Activated CD4-positive, alpha-beta T cell treated with anti-CD3 and anti-CD28 coated beads, Interleukin-2, amount 50 U/mL, for 24 hours (primary cell): ENCODE data around the gene ZXDC.

ENCODE experiments used
- DNase-seq, 2 donors: peaks; one replicate each; pipeline ENCODE4 v3.0.0-alpha.2; 2020; ENCODE audit warnings: low read depth in 1 of 2, low spot score in 1 of 2

The ZXDC gene

DNA sequence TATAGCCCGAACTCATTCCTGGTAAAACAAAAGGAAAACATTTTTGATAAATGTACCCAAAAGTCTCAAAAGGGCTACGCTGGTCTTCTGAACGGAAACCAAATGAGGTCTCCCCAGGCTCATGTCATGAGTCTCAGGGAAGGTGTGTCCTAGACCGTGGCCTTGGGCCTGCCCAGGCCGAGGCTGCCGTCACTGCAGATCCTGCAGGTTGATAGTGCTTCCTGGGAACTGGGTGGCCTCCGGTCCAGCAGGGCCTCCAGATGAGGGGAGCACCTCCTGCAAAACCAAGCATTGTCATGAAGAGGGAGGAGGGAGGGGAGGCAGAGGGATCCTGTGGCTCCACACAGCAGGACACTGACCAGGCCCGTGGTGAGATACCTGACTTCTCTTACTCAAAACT, 37.5 kb downstream of the ZXDC start:
- no peak for DNase-seq

DNA sequence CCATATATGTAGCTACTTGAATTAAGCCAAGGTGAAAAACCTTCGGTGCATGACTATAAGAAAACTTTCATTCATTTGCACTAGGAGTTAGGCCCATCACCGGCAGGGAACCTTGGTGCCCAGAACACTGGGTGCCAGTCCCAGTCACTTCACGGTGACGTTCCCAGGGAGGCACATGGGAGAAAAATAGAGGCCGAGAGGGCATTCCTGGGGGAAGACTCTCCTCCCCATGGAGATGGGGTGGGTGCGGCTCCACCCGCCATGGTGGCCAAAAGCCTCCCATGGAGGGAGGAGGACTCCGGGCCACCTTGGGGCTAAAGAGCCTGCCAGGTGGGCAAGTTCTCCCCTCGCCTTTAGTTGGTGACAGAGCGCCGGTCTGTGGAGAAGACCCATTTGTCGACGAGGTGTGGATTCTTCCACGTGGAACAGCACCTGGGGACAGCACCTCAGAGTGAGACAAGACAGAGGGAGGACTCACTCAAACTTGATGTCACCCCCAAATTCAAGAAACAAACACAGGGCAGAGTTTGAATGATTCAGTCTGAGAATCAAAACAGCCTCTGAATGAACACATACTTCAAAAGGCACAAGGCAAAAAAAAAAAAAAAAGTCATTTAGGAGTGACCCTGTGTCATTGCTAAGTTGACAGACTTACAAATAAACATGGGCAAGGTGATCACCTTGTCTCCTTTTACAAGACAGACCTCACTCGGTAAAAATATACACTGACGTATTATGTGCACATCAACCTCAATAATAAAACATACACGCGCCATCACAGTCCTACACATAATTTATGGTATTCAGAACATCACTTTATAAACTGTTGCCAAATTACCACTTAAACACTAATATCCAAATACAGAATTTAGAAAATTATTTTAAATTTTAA, 38.6 kb downstream of the ZXDC start:
- DNase-seq, result no peak

DNA sequence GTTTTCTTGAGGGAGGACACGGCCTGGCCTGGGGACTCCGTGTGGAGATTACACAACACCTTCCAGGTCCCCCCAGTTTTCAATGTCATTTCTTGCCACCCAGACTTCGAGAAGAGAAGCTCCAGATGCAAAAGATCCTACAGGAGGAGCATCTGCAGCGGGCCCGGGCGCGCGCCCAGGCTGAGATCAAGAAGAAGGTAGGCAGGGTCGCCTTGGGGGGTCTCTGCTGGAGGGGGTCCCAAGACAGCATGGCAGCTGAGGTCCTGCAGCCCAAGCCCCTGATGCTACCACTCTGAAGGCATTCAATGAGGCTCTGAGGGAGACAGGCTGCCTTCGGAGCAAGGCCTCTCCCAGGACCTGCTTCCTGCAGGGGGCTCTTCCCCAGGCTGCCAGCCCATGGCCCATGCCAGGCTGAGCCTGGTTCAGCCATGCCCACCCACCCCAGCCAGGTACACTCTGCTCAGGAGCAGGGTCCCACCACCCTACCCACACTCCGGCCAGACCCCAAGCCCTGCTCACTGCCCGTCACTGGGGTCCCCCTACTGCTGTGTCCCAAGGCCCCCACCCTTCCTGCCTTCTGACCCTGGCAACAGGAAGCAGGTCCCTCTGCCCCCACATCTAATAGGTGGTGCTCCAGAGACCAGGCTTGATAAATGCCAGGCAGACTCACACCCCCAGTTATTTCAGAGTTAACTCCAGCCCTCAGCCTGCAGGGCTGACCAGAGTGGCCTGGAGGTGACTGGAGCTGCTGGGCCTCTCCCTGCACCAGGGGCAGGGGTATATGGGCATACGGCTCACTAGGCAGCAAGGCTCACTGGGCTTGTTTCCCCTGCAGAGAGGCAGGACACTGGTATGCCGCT, 40.0 kb downstream of the ZXDC start:
- DNase-seq, result no peak

DNA sequence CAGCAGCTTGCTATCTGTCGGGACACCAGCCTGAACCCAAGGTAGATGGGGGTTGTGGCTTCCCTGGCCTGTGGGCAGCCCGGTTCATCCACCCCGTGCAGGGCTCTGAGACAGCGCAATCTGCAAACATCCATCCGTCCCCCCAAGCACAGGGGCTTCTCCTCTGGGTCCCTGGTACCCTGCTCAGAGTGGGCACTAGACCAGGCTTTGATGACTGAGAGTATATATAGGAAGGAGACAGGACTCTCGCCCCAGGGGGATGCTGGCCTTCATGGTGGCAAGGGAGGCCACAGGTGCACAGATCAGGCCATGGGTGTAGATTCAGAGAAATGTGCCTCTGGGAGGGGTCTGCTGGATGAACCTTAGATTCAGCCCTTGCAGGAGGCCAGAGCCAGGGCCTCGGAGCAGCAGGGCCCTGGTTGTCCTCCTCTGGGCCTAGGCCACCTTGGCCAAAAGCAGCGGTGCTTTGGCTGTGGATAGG, 40.7 kb downstream of the ZXDC start:
- DNase-seq, result no peak

DNA sequence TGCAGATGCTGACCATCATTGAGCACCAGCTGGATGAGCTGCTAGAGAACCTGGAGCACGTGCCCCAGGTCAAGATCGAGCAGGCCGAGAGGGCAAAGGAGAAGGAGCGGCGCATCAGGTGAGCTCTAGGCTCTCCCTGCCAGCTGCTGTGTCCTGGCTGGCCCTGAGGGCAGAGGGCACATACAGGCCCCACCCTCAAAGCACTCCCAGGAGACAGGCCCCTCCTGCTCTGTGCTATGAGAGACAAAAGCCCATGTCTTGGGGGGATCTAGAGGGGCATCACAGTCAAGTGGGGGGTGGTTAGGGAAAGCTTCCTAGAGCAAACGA, 41.5 kb downstream of the ZXDC start:
- DNase-seq, result no peak

DNA sequence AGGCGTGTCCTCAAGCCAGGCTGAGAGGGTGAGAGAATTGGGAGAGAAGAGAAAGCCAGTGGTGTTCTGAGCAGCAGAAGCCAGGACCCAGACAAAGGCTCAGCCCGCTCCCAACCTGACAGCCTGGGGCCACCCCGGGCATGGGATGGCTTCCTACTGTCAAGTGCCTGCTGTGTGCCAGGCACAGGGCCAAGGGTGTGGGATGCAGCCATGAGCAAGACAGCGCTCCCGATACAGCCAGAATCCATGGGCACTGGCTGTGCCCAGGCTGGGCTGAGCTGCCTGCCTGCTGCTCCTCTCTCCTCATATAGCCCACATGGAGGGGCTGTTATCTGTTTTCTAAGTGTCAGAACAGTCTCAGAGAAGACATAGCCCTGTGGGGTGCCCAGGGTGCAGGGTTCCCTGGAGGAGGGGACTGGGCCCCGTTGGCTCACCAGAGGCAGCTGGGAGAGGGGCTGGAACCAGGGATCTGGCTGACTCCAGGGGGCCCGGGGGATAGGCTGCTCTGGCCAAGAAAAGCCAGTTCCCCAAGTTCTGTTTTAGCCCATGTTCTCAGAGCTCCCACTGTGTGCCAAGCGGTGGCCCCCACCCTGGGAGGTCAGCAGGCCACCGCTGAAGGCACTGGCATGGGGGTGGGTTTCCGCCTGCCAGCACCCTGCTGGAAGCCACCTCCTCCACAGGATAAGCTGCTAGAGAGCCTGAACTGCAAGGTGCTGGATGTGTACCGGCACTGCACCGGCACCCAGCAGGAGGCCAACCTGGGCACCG, 42.0 kb downstream of the ZXDC start:
- no peak for DNase-seq

DNA sequence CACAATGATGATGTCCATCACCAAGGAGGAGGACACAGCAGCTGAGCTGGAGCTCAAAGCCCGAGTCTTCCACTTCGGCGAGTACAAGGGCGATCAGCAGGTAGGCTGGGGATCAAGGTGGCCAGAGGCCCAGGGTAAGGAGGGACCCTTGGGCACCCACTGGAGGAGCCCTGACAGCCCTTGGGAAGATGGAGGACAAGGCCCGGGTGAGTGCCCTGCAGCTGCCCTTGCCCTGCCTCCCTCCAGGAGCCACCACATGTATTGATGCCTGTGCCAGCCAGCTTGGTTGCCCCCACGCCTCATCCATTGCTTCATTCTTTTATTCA, 42.6 kb downstream of the ZXDC start:
- DNase-seq, result no peak

DNA sequence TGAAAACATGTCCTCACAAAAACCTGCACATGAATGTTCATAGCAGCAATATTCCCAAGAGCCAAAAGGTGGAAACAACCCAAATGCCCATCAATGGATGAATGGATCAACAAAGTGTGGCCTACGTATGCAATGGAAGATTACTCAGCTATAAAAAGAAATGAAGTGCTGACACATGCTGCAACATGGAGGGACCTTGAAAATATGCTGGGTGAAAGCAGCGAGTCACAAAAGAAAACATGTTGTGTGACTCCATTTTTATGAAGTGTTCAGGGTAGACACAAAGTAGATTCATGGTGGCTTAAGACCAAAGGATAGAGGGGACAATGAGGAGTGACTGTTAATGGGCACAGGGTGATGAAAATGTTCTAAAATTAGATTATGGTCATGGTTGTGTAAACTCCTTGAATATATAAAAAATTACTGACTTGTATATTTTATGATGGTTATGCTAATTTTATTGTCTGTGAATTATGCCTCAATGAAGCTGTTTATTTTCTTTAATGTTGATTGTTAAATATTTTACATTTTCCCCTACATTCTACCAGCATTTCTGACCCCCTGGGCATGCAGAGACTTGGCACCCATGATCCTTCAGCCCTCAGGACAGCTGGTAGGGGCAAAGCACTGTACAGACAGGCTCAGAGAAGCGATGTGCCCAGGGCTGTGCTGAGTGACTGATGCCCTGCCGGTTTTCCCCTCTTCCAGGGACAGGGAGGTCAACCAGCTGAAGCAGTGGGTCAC, 43.2 kb downstream of the ZXDC start:
- no peak for DNase-seq

DNA sequence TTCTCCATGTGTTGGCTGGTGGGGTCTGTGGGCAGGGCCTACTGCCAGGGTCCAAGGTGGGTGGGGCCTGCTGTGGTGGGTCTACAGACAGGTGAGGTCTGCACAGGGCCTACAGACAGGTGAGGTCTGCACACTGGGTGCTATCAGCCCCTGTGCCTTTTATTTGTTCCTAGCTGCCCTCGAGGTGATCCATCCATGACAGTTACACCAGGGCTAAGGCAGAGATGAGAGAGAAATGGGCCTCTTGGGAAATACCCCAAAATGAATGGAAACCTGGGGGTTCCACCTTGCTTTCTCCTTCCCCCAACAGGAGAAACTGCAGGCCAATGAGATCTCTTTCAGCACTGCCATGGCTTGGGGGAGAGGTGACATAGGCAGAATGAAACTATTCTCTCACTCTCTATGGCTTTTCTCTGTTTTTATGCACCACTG, 44.6 kb downstream of the ZXDC start:
- no peak for DNase-seq

DNA sequence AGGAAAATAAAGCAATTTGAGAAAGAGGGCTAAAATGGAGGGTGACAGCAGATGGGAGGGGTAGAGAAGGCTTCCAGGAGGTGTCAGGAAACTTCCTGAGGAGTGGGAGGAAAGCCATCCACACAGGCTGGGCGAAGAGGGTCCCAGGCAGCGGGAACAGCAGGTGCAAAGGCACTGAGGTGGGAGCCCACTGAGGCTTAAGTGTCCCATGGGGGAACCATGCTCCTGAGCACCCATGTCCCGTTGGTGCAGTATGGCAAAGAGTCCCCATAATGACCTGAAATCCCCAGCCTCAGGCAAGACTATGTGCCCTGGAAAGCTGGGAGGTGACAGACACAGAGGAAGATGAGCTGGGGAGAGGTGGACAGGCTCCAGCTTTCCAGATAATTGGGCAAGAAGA, 50.9 kb downstream of the ZXDC start:
- no peak for DNase-seq

DNA sequence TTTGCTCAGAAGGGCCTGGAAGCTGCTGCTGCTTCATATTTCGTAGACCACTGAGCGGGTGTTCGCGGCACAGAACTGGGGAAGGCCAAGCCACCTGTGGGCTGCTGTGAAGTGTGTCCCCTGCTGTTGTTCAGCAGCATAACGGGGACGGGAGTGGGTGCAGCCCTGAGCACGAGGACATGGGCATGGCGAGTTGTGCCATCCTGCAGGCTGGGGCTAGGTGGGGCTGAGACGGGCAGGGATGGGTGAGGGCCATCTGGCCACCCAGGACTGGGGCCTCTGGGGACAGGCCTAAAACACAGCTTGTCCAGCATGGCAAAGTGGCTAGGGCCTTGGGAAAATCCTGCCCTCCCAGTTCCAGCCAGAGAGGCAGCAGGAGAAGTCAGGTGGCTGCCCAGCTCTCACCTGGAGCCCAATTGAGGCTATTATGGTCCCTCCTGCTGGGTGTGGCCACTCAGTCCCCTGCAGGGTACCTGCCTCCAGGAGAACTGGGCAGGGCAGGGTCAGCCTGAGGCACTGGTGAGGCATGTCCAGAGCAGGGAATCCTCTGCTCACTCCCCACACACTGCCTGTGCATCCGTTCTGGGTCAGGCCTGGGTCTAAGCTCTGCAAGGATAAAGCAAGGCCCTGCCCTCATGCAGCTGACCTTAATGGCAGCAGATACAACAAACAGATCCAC, 51.5 kb downstream of the ZXDC start:
- no peak for DNase-seq

DNA sequence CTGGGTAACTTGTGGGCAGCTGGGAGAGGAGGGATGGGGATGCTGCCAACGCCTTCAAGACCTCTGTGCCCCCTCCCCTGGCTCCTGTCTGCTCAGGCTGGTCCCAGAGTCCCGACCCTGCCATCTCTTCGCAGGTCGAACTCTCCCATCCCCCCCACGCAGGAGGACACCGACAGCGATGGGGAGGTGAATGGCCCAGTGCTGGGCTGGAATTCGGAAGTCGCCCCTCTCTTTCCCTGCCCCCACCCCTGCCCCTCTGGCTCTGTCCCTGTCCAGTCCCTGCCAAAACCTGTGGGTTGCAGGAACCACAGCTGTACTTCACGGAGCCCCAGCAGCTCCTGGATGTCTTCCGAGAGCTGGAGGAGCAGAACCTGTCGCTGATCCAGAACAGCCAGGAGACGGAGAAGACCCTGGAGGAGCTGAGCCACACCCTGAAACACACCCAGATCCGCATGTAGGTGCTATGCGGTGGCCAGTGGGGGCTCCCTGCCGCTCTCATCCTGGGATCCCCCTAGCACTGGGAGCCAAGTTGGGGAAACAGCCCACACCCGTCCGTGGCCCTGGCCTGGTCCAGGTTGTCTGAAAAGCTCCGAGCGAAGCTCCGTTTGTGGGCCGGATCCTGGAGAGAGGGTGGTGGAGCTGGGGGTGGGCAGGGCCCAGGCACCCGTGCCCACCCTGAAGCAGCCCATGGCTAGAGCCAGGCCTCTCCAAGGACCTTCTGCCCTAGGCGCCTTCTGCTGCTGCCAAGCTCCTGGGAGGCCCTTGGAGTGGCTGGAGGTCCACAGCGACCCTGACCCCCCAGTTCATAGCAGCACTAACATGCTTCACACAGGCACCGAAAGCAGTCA, 52.3 kb downstream of the ZXDC start:
- no peak for DNase-seq

DNA sequence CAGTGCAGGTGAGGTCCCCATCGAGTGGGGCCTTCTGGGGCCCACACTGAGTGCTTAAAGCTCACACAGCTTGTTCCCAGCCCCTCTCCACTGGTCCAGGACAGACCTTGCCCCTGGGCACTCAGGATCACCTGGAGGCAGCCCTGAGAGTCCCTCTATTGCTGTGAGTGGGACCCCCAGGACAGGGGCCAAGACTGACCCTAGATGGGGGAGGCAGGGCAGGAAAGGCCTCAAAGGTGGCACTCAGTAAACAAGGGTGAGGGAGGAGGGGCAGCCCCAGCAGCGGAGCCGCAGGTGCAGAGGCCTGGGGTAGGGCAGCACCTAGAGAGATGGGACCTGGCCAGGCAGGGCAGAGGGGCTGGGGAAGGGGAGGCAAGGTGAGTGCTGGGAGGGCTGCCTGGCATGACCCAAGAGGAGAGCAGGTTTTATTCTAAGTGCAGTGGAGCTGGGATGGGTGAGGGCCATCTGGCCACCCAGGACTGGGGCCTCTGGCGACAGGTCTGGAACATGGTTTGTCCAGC, 53.1 kb downstream of the ZXDC start:
- DNase-seq, result no peak

DNA sequence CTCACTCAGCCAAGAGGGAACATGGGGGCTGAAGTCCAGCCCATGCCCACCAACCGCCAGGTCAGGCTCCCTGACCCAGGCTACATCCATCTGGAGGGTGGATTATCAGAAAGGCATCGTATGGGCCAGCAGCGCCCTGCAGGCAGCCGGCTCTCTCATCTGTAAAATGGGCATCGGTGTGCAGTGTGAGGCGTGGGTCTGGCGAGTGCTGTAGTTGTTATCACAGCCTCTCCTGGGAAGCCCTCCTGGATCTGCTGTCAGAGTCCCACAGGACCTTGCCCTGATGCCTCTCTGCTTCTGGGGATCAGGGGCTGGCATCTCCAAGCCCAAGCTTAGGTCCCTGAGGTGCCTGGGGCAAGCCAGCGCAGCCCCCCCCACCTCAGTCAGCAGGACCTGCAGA, 53.6 kb downstream of the ZXDC start:
- DNase-seq, result no peak

DNA sequence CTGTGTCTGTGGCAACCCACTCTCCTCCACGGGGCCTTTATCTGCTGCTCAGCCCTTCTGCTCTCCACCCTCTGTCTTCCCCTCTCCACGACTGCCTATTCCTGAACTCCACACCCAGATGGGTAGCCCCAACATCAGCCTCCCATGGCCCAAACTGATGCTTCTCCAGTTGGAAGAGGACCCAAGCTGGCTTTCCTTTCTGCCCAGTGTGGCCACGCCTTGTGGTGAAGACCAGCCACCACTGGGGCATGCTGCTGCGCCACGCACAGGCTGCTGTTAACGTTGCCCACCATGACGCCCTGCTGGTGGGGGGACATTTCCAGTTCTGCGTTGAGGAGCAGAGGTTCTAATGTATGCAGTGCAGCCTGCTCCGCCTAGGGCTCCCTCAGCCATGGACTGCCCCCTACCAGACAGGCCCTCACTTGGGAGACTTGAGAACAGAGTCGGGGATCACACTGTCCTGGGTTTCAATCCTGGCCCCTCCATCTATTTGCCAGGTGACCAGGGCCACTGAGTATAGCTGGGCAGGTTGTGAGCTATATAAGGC, 54.0 kb downstream of the ZXDC start:
- no peak for DNase-seq

DNA sequence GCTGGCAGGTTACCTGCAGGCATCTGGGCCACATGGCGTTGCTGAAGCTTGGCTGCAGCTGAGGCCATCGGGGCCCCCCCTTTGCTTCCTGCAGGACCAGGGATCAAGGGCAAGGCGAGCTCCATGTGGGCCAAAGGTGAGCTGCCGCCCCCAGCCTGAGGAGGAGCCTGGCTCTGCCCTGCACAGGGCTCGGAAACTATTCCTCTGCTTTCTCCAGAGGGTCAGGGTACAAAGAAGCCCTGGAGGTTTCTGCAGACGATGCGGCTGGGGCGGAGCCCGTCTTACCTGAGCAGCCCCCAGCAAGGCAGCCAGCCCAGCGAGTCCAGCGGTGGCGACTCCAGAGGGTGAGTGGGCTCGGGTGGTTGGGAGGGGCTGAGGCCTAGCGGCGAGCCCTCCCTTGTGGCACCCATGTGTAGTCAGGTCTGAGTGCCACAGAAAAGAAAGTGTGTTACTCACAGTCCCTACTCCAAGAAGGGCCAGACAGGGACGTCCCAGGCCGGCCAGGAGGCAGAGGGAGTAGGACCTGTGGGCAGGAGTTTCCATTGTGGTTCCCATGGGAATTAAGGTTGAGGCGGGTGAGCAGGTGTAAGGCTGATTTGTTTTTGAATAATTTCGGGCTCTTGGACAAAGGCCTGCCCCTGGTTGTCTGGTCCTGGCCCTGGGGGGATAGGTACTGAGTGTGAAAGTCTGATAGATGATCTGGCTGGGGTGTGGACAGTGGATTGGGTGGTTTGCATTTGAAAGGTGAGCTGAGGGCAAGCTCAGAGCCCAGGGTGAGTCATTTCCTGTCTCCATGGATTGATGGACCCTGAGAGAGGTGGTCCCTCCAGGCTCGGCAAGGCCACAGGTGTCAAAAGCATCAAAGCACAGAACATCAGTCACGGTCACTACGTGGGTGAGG, 55.6 kb downstream of the ZXDC start:
- DNase-seq, result no peak

DNA sequence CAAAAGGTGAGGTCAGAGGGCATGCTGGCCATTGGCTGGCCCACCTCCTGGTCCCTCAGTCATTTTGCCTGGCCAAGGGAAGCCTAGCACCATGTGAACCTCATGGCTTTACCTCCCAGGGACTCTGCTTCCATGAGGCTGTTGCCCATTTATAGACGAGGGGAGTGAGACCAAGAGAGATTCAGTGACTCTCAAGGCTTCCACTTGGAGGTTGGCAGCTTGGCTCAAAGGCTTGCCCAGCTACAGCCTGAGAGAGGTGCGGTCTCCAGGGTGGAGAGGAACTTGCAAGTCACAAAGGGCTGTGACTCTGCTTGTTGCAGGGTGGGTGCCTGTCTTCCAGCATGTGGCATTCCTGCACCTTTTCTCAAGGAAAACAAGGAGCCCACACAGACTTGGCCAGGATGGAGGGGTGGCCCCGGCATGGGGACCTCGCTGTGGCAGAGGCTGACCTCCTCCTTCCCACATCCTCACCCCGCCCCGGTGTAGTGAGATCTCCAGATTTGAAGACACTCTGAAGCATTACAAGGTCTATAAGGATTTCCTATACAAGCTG, 56.5 kb downstream of the ZXDC start:
- DNase-seq, result no peak
